Measurements from ENCODE around the gene STON1.

DNA sequence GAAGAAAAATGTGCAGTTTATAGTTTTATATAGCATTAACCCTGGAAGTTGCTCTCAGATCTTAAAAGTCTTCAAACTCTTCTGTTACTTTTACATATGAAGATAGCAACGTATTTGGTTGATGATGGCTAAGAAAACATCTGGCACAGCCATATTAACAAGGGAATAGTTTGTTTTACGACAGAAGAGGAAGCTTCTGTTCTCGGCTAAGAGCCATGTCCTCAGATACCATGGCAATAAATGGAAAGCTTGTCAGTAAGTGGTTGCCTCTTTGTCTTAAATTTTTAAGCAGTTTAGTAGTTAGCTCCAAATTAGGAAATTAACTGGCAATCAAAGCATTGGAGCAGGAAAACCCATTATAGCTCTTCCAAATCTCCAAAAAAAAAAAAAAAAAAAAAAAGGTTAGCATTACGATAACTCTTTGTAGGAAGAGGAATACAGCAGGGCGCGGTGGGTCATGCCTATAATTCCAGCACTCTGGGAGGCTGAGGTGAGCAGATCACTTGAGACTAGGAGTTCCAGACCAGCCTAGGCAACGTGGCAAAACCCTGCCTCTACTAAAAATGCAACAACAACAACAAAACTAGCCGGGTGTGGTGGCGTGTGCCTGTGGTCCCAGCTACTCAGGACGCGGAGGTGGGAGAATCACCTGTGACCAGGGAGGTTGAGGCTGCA lies 4.5 kb upstream of the STON1 start:
- TF ChIP-seq, protein P1, sequence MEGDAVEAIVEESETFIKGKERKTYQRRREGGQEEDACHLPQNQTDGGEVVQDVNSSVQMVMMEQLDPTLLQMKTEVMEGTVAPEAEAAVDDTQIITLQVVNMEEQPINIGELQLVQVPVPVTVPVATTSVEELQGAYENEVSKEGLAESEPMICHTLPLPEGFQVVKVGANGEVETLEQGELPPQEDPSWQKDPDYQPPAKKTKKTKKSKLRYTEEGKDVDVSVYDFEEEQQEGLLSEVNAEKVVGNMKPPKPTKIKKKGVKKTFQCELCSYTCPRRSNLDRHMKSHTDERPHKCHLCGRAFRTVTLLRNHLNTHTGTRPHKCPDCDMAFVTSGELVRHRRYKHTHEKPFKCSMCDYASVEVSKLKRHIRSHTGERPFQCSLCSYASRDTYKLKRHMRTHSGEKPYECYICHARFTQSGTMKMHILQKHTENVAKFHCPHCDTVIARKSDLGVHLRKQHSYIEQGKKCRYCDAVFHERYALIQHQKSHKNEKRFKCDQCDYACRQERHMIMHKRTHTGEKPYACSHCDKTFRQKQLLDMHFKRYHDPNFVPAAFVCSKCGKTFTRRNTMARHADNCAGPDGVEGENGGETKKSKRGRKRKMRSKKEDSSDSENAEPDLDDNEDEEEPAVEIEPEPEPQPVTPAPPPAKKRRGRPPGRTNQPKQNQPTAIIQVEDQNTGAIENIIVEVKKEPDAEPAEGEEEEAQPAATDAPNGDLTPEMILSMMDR (IDR thresholded peaks at IDR 0.05), result no peak
- TF ChIP-seq POLR2A (IDR thresholded peaks at IDR 0.05), result no peak

Data from right lobe of liver (tissue), 4 donors.